ENCODE data around the gene PSMD6. TPM values are rescaled to one million over a fixed set of nuclear protein-coding genes. Genes with fewer than 3 reads are reported as not detected.

Gene PSMD6
- total and polyA plus RNA-seq, 2 donors (not counting 3 experiments of a cell fraction or from before 2014, with no cell fraction given) = 53.7 to 90.8 TPM

DNA sequence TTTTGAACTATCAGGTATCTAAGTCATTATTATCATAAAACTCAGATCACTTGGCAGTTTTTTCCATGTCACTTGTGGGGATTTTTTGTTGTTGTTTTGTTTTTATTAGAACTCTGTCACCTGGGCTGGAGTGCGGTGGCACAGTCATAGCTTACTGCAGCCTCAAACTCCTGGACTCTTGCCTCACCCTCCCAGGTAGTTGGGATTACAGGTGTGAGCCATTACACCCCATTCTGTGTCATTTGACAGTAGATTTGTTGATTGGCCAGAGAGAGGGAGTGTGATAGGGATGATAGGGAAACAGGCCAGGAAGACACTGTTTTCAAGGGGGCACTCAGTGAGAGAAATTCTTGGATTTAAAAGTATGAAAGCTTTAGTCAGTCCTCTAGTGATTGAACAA lies 56.4 kb downstream of the PSMD6 start:
- no peak for FAIRE-seq
- POLR2A ChIA-PET = interaction anchor here (1.1 kb wide), 1 partner anchor 30 kb away, joined by 4 read pairs; no protein-coding TSS in a partner anchor

More for the DNA sequence above, 56.4 kb downstream of the PSMD6 start:
- dilution Hi-C loops (cut with MboI; ENCODE audit: extremely low pct_ligation_motif_present, low sequenced_read_pairs) (no loop called here), intact Hi-C loops (cut with micrococcal nuclease) (no loop called here)
- BruUV-seq (replicated peaks) = no TSS peak
- H3K9ac ChIP-seq (replicated peaks; ENCODE audit: extremely low read depth, insufficient read depth, low read length) = no peak overlapping the region
- H3K4me3 ChIP-seq (replicated peaks in 1 of 3; ENCODE audit: insufficient read depth in 1 of 3, low read depth in 1 of 3, low read length in 3 of 3) = no peak overlapping the region
- CTCF ChIA-PET = no interaction called here
- peaks cover 41% of the 10 kb centered on the region for H3K79me2 ChIP-seq (ENCODE audit: control insufficient read depth, insufficient read depth, low read length)
- peaks cover 7% of the 10 kb centered on the region for H3K4me1 ChIP-seq (ENCODE audit: control insufficient read depth, extremely low read depth, insufficient read depth, low read length)
- no peaks in the 10 kb centered on the region for H4K20me1 ChIP-seq (replicated peaks; ENCODE audit: control insufficient read depth, extremely low read depth, insufficient read depth, low read length)
- H3K4me2 ChIP-seq (ENCODE audit: insufficient read depth, low read length) = no peak overlapping the region
- no peak overlapping the region for H2AFZ ChIP-seq (ENCODE audit: low read depth, low read length)
- no peaks in the 10 kb centered on the region for H3K27me3 ChIP-seq (ENCODE audit: control insufficient read depth in 2 of 2, insufficient read depth in 2 of 2, low read length in 2 of 2)
- no peak for TF ChIP-seq POLR2A (IDR thresholded peaks at IDR 0.05; ENCODE audit: low read depth, low read length)
- TF ChIP-seq CTCF (IDR thresholded peaks at IDR 0.05; ENCODE audit: extremely low read depth in 1 of 2, insufficient read depth in 1 of 2, low read depth in 1 of 2, low read length in 2 of 2) = no peak
- no peak for TF ChIP-seq FOS (IDR thresholded peaks at IDR 0.05; ENCODE audit: borderline replicate concordance, insufficient read depth, low read length)
- no peak for TF ChIP-seq GATA2 (IDR thresholded peaks at IDR 0.05; ENCODE audit: insufficient read depth, insufficient read length, low read depth, low read length)
- no peak for TF ChIP-seq POLR2AphosphoS5 (IDR thresholded peaks at IDR 0.05; ENCODE audit: insufficient read depth, low read depth, low read length)
- TF ChIP-seq MYC (IDR thresholded peaks at IDR 0.05; ENCODE audit: low read depth, low read length) = no peak
- TF ChIP-seq JUN (IDR thresholded peaks at IDR 0.05; ENCODE audit: borderline replicate concordance, insufficient read depth, insufficient read length, low read depth) = no peak
- TF ChIP-seq, protein P1, sequence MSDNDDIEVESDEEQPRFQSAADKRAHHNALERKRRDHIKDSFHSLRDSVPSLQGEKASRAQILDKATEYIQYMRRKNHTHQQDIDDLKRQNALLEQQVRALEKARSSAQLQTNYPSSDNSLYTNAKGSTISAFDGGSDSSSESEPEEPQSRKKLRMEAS (IDR thresholded peaks at IDR 0.05; ENCODE audit: insufficient read depth, insufficient read length) = no peak
- no peak for TF ChIP-seq EZH2 (IDR thresholded peaks at IDR 0.05; ENCODE audit: borderline replicate concordance, low read depth, low read length, severe bottlenecking)
- no peaks in the 10 kb centered on the region for H3K9me3 ChIP-seq (replicated peaks; ENCODE audit: control insufficient read depth, insufficient read depth, low read length)
- no peaks in the 10 kb centered on the region for H3K36me3 ChIP-seq (ENCODE audit: control insufficient read depth in 2 of 2, extremely low read depth in 1 of 2, insufficient read depth in 2 of 2, low read length in 2 of 2)
- H3K9me1 ChIP-seq (replicated peaks; ENCODE audit: control insufficient read depth, extremely low read depth, insufficient read depth, low read length) = no peaks in the 10 kb centered on the region
- DNase-seq (ENCODE audit: low read depth, low spot score) = no peak
- no peak overlapping the region for H3K27ac ChIP-seq (ENCODE audit: insufficient read depth, low read depth, low read length)

All from endothelial cell of umbilical vein (primary cell).